GM23338 (cell line): Measurements from ENCODE around the gene F12. TPM values are rescaled to one million over a fixed set of nuclear protein-coding genes. Genes with fewer than 3 reads are reported as not detected.

Experiments
- ATAC-seq: fragments of 200-7000 bp; cut with Tn5 transposase; 3 replicates; pipeline ENCODE4 v1.9.1; 2020
- DNase-seq: peaks from one replicate; pipeline ENCODE4 v3.0.0-alpha.2; 2015; ENCODE audit warnings: low spot score
- H2AFZ ChIP-seq: fragments of 200-600 bp; sonication (generic); 2 replicates; pipeline ENCODE4 v1.8.0; 2016; ENCODE audit warnings: antibody characterized with exemption, mild to moderate bottlenecking, moderate library complexity
- H3F3A ChIP-seq: fragments of 200-600 bp; sonication (generic); replicated peaks from 2 replicates; pipeline ENCODE4 v1.8.0; 2017; ENCODE audit warnings: antibody characterized with exemption, mixed run types, low read depth
- H3K27ac ChIP-seq: fragments of 200-600 bp; sonication (generic); 2 replicates; pipeline ENCODE4 v1.6.1; 2016; ENCODE audit warnings: low read depth
- H3K27me3 ChIP-seq: fragments of 200-600 bp; sonication (generic); 2 replicates; pipeline ENCODE4 v1.8.0; 2016; ENCODE audit warnings: mild to moderate bottlenecking, mixed run types, moderate library complexity; ENCODE audit not compliant: insufficient read depth
- H3K36me3 ChIP-seq: fragments of 200-600 bp; sonication (generic); 2 replicates; pipeline ENCODE4 v1.8.0; 2016; ENCODE audit warnings: mild to moderate bottlenecking; ENCODE audit not compliant: insufficient read depth
- H3K4me1 ChIP-seq: fragments of 200-600 bp; sonication (generic); 2 replicates; pipeline ENCODE4 v1.8.0; 2016; ENCODE audit warnings: mild to moderate bottlenecking, moderate library complexity; ENCODE audit not compliant: insufficient read depth
- H3K4me2 ChIP-seq: fragments of 200-600 bp; sonication (generic); 2 replicates; pipeline ENCODE4 v1.7.1; 2017; ENCODE audit warnings: mixed run types
- H3K4me3 ChIP-seq: fragments of 200-600 bp; sonication (generic); 2 replicates; pipeline ENCODE4 v1.6.1; 2016; ENCODE audit warnings: mixed run types
- H3K79me2 ChIP-seq: fragments of 200-600 bp; sonication (generic); replicated peaks from 2 replicates; pipeline ENCODE4 v1.8.0; 2017; ENCODE audit warnings: mild to moderate bottlenecking; ENCODE audit not compliant: insufficient read depth
- H3K9me2 ChIP-seq: fragments of 200-600 bp; sonication (generic); 2 replicates; pipeline ENCODE4 v1.8.0; 2017; ENCODE audit not compliant: insufficient read depth
- H4K20me1 ChIP-seq: fragments of 200-600 bp; sonication (generic); replicated peaks from 2 replicates; pipeline ENCODE4 v1.8.0; 2017; ENCODE audit warnings: mild to moderate bottlenecking; ENCODE audit not compliant: insufficient read depth
- H3K27ac Mint-ChIP-seq: 2 replicates; pipeline ENCODE4 v1.8.0; 2020; ENCODE audit warnings: inconsistent platforms, mild to moderate bottlenecking, moderate library complexity, mixed read lengths
- H3K27me3 Mint-ChIP-seq: 3 replicates; pipeline ENCODE4 v1.8.0; 2022; ENCODE audit warnings: low read depth, mild to moderate bottlenecking, moderate library complexity, mixed read lengths, inconsistent platforms; ENCODE audit not compliant: insufficient read depth, poor library complexity
- H3K36me3 Mint-ChIP-seq: 3 replicates; pipeline ENCODE4 v1.8.0; 2021; ENCODE audit warnings: low read depth, mild to moderate bottlenecking, inconsistent platforms, moderate library complexity, mixed read lengths
- H3K4me1 Mint-ChIP-seq: 3 replicates; pipeline ENCODE4 v1.8.0; 2020; ENCODE audit warnings: mild to moderate bottlenecking, inconsistent platforms, mixed read lengths
- H3K4me3 Mint-ChIP-seq: 3 replicates; pipeline ENCODE4 v1.8.0; 2021; ENCODE audit warnings: moderate library complexity, mild to moderate bottlenecking, inconsistent platforms, mixed read lengths
- H3K9me3 Mint-ChIP-seq: 3 replicates; pipeline ENCODE4 v1.8.0; 2020; ENCODE audit warnings: moderate library complexity, mild to moderate bottlenecking, inconsistent platforms, mixed read lengths
- CREB1 ChIP-seq: fragments of 250-450 bp; sonication (Bioruptor Pico); IDR thresholded peaks from 2 replicates; pipeline ENCODE4 v1.5.0; 2020; ENCODE audit warnings: low read depth, mild to moderate bottlenecking, moderate library complexity
- ETS1 ChIP-seq: IDR thresholded peaks from 2 replicates; pipeline ENCODE4 v1.6.1; 2016; ENCODE audit warnings: antibody characterized with exemption
- EZH2 ChIP-seq: fragments of 200-600 bp; sonication (generic); IDR thresholded peaks from one replicate; pipeline ENCODE4 v1.8.0; 2017; ENCODE audit warnings: antibody characterized with exemption, mild to moderate bottlenecking, low read depth; ENCODE audit not compliant: unreplicated experiment
- EZH2phosphoT487 ChIP-seq: fragments of 200-600 bp; sonication (generic); IDR thresholded peaks from one replicate; pipeline ENCODE4 v1.8.1; 2018; ENCODE audit warnings: antibody characterized with exemption; ENCODE audit not compliant: unreplicated experiment
- JUNB ChIP-seq: IDR thresholded peaks from one replicate; pipeline ENCODE4 v1.6.1; 2016; ENCODE audit warnings: antibody characterized with exemption; ENCODE audit not compliant: unreplicated experiment
- POLR2AphosphoS5 ChIP-seq: IDR thresholded peaks from 2 replicates; pipeline ENCODE4 v1.6.1; 2016; ENCODE audit warnings: antibody characterized with exemption, low read depth
- REST ChIP-seq: IDR thresholded peaks from one replicate; pipeline ENCODE4 v1.6.1; 2018; ENCODE audit warnings: antibody characterized with exemption; ENCODE audit not compliant: unreplicated experiment
- ZNF114 ChIP-seq: fragments of 250-450 bp; sonication (Bioruptor Pico); IDR thresholded peaks from 2 replicates; pipeline ENCODE4 v1.5.0; 2020; ENCODE audit warnings: mild to moderate bottlenecking, moderate library complexity
- ZNF331 ChIP-seq: fragments of 250-450 bp; sonication (Bioruptor Pico); IDR thresholded peaks from 2 replicates; pipeline ENCODE4 v1.5.0; 2020; ENCODE audit warnings: low read depth, mild to moderate bottlenecking, moderate library complexity
- polyA plus RNA-seq: library from polyadenylated mRNA; unstranded; fragments of >200 nt; fragmentation: Nextera tagmentation; extraction: Ambion mirVana; gene quantifications from 2 replicates; pipeline ENCODE4 v1.2.1, GENCODE V29; 2016
- total RNA-seq: library from RNA; depleted of rRNA; stranded (reverse); fragments of >200 nt; shearing (Covaris generic); gene quantifications from 2 replicates; pipeline ENCODE4 v1.2.3, GENCODE V29; 2014
- TF ChIP-seq, protein P1 (sequence below), 2 experiments: fragments of 200-600 bp in 1 of 2; sonication (generic) in 1 of 2; conservative IDR thresholded peaks; 2 replicates each; pipeline versions ENCODE4 v1.5.1 to v1.6.1; 2016 to 2017; ENCODE audit warnings: antibody characterized with exemption in 2 of 2, low read depth in 2 of 2, mild to moderate bottlenecking in 2 of 2, moderate library complexity in 1 of 2

Gene F12
- total and polyA plus RNA-seq, 2 experiments from 2014 or later = 2.9 to 8.0 TPM

- Mint-ChIP-seq H3K27ac (no peak overlapping the region), H3K4me3 (no peak overlapping the region), H3K27me3 (peaks cover 16% of the 10 kb centered on the region), H3K36me3 (no peaks in the 10 kb centered on the region), H3K9me3 (no peaks in the 10 kb centered on the region; the same call in 2 of the 3 replicates), H3K4me1 (peaks cover 7% of the 10 kb centered on the region; the same call in 2 of the 3 replicates)
- H3K79me2 ChIP-seq = peaks cover 6% of the 10 kb centered on the region
- DNase-seq = no peak
- no peak overlapping the region for H3K27ac ChIP-seq
- no peak for ATAC-seq
- no peak overlapping the region for H3K4me2 ChIP-seq
- no peaks in the 10 kb centered on the region; the same call in 1 of the 2 replicates for H3K27me3 ChIP-seq
- no peak overlapping the region for H3K4me3 ChIP-seq
- H3K4me1 ChIP-seq = peaks cover under 1% of the 10 kb centered on the region; the same call in 1 of the 2 replicates
- H2AFZ ChIP-seq = no peak overlapping the region
- H3F3A ChIP-seq = 0 out of 2 replicates have a peak, but pooled peaks cover 5% of the 10 kb centered on the region
- H3K9me2 ChIP-seq = peaks cover 4% of the 10 kb centered on the region; the same call in 1 of the 2 replicates
- no peak for TF ChIP-seq ZNF331
- TF ChIP-seq ETS1 = no peak
- TF ChIP-seq, protein P1, sequence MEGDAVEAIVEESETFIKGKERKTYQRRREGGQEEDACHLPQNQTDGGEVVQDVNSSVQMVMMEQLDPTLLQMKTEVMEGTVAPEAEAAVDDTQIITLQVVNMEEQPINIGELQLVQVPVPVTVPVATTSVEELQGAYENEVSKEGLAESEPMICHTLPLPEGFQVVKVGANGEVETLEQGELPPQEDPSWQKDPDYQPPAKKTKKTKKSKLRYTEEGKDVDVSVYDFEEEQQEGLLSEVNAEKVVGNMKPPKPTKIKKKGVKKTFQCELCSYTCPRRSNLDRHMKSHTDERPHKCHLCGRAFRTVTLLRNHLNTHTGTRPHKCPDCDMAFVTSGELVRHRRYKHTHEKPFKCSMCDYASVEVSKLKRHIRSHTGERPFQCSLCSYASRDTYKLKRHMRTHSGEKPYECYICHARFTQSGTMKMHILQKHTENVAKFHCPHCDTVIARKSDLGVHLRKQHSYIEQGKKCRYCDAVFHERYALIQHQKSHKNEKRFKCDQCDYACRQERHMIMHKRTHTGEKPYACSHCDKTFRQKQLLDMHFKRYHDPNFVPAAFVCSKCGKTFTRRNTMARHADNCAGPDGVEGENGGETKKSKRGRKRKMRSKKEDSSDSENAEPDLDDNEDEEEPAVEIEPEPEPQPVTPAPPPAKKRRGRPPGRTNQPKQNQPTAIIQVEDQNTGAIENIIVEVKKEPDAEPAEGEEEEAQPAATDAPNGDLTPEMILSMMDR (conservative IDR thresholded peaks at IDR 0.05; ENCODE audit: low read depth in 2 of 2) = no peak
- no peak for TF ChIP-seq EZH2
- TF ChIP-seq ZNF114 (CRISPR knock-in tag) = no peak
- no peak for TF ChIP-seq POLR2AphosphoS5
- no peak for TF ChIP-seq CREB1 (CRISPR knock-in tag)
- no peaks in the 10 kb centered on the region for H3K36me3 ChIP-seq
- H4K20me1 ChIP-seq = no peaks in the 10 kb centered on the region
Observed at GRCh38 chr5:177355868-177356168, 53.5 kb downstream of the F12 start.

DNA sequence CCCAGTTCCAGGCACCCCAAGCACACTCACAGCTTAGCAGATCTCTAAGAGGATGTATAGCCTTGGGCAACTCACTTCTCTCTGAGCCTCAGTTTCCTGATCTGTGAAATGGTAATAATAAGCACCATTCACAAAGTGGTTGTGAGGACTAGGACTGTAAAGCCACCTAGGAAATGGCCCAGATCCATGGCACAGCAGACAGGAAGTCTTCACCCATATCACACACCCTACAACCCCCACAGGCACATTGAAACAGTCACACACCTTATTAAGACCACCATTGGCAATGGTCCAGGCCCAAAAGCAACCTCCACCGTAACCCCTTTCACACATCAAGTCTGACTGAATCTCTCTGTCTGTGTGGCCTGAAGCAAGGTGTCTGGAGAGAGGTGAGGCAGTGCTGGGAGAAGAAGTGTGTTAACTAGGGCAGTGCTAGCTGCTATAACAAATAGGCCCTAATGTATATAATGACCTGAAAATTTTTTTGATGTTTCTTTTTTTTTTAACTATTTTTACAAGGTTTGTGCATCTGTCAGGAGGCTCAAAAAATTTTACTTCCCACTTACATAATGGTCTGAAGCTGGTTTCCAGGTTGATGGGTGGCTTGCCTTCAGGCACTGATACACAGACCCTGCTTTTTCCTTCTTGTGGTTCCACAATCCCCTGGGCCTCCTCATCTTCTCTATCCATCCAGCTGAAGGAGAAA, 54.0 kb downstream of the F12 start:
- ATAC-seq (no peak), DNase-seq (no peak)
- H3K4me3 ChIP-seq = no peak overlapping the region
- no peak for TF ChIP-seq REST
- no peak for TF ChIP-seq JUNB
- TF ChIP-seq EZH2phosphoT487 = no peak
- TF ChIP-seq ZNF114 (CRISPR knock-in tag) = no peak
- H3K36me3 ChIP-seq = no peaks in the 10 kb centered on the region
- no peak overlapping the region for H2AFZ ChIP-seq
- Mint-ChIP-seq H3K27me3 (peaks cover 16% of the 10 kb centered on the region), H3K4me1 (peaks cover 12% of the 10 kb centered on the region), H3K9me3 (no peaks in the 10 kb centered on the region; the same call in 2 of the 3 replicates), H3K36me3 (no peaks in the 10 kb centered on the region), H3K4me3 (no peak overlapping the region), H3K27ac (no peak overlapping the region)
- no peaks in the 10 kb centered on the region; the same call in 1 of the 2 replicates for H3K27me3 ChIP-seq
- H3K79me2 ChIP-seq = peaks cover 11% of the 10 kb centered on the region
- 0 out of 2 replicates have a peak, but pooled peaks cover 6% of the 10 kb centered on the region for H3F3A ChIP-seq
- peaks cover 4% of the 10 kb centered on the region; the same call in 1 of the 2 replicates for H3K9me2 ChIP-seq
- H3K27ac ChIP-seq = no peak overlapping the region
- no peak overlapping the region for H3K4me2 ChIP-seq
- H3K4me1 ChIP-seq = peaks cover 5% of the 10 kb centered on the region
- H4K20me1 ChIP-seq = no peaks in the 10 kb centered on the region; the same call in 1 of the 2 replicates
